Stimulated activated CD4-positive, alpha-beta T cell treated with anti-CD3 and anti-CD28 coated beads, Interleukin-12 subunit alpha, Interleukin-12 subunit beta, amount 100 ng/mL, for 4 hours (primary cell): ENCODE results near the gene TMSB4X.
"Not testable (repeated sequence)": the region's sequence is repeated elsewhere in the genome, so short reads cannot be mapped to it uniquely, and the experiment has no call there.

Experiments used
- DNase-seq: peaks from one replicate; pipeline ENCODE4 v3.0.0-alpha.2; 2020

The TMSB4X gene

DNA sequence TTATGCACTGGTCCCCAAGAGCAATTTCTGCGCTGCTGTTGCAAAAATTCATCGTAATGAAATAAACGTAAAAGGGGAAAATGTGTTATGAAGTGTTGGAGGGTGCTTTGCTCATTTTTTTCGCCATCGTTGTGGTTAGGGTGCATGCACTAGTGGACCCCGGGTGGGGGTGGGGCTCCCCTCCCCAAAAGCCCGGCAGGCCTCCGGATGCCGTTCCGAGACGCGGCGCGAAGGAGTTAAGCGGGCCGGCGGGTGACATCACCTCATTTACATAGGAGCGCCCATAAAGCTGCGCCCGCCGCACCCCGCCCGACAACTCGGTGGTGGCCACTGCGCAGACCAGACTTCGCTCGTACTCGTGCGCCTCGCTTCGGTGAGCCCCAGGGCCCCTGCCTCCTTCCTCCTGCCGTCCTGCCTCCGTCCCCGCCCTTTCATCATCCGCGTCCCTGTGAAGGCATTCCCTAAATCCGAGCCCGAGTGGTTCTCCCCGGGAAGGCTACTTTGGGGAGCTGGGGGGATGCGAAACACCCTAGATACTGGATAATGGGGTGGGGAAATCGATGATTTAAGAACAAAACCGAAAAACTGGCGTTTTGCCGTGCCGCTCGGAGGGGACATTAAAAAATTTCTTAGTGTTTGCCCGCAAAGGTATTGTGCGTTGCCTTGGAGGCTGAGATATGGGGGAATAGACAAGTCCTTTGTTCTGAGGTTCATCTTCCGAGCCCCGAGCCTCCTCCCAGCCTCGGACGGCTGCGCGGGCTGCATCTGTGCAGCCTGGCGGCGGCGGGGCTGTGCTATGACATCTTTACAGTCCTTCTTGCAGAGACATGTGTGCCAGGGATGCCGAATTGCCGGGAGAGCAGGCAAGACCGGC, at the start of gene TMSB4X:
Gene TMSB4X (plus strand): TSS at position 315 of the 874 bp plus-strand sequence.
- DNase-seq, result peak; percentile 79

DNA sequence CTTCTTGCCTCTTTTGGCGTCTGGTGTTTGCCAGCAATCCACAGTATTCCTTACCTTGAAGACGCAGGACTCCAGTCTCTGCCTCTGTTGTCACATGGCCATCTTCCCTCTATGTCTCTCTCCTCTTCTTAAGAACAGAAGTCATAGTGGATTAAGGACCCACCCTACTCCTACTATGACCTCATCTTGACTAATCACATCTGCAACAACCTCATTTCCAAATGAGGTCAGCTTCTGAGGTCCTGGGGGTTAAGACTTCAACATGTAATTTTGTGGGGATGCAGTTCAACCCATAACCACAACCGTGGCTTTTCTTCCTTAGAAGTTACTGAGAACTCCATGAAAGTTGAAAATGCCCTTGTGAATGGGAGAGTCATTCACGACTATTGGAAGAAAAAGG, 45.2 kb upstream of the TMSB4X start:
- no peak for DNase-seq

DNA sequence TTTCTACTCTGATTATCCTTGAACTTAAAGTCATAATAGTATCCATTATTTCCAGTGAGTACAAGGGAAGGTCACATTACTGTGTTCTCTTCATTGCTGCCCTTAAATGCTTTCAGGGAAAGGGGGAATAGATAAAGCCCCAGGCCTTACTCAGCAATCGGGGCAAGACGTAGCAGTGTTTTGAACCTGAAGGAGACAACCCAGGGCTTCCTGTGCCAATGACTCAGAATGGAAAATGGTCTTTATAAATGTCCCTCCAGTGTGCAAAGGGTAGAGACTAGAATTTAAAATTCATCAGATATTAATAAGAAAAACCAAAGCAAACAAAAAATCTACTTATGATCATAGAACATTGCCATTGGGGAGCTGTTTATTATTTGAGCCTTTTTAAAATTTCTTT, 44.8 kb upstream of the TMSB4X start:
- DNase-seq, result no peak

DNA sequence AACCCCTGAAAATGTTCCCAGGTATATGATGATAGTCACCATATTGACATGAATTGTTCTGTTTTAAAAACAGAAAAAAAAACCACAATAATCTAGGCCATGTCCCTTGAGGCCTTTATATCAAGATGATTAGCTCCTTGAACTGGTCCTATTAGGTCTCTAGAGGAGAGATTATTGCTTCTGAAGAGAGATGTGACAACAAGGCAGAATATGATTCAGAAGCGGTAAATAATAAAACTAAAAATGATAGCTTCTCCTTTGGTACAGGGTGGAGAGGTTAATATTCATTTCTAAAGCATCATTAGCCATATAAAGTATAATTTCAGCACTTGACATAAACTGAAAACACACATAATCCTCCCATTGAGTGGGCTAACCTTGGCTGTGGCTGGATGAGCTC, 42.7 kb upstream of the TMSB4X start:
- no peak for DNase-seq

DNA sequence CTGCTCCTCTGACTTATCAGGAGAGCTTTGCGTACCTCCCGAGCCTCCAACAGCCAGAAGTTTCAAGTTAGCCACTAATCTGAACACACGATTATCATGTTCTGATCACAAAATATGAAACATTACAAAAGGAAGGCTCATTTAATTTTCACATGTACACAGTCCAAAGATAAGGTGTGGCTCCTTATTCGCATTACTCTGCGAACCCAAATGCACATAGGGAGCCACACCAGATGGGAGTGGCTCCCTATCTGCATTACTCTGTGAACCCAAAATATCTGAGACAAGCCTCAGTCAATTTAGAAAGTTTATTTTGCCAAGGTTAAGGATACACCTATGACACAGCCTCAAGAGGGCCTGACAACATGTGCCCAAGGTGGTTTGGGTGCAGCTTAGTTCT, 40.1 kb upstream of the TMSB4X start:
- no peak for DNase-seq

DNA sequence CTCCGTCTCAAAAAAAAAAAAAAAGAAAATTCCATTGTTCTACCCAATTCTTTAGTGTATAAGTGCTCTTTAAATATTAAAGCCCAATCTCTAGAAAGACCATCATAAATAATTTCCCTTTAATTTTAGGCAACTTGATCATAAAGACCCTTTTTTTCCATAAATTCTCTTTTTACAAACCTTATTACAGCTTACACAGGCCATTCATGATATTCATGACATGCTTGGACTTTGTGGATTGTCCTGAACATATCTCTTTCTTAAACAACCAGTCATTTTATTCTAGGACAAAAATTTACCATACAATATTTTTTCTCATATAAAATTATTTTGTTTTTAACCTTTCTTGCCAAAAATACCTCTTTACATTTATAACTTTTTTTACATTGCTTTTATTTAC, 38.0 kb upstream of the TMSB4X start:
- no peak for DNase-seq

DNA sequence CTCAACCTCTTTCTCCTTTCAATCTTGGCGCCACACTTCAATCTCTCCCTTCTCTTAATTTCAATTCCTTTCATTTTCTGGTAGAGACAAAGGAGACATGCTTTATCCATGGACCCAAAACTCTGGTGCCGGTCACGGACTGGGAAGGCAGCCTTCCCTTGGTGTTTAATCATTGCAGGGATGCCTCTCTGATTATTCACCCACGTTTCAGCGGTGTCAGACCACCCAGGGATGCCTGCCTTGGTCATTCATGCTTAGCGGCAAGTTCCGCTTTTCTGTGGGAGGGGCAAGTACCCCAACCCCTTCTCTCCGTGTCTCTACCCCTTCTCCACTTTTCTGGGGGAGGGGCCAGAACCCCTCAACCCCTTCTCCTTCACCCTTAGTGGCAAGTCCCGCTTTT, 34.4 kb upstream of the TMSB4X start:
- not testable (repeated sequence) for DNase-seq

DNA sequence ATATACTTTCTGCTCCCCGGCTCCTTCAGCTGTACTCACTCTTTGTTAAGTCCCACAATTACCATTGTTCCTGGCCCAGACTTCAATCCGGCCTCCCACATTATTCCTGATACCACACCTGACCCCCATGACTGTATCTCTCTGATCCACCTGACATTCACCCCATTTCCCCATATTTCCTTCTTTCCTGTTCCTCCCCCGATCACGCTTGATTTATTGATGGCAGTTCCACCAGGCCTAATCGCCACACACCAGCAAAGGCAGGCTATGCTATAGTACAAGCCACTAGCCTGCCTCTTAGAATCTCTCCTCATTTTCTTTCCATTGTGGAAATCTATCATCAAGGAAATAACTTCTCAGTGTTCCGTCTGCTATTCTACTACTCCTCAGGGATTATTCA, 31.3 kb upstream of the TMSB4X start:
- not testable (repeated sequence) for DNase-seq

DNA sequence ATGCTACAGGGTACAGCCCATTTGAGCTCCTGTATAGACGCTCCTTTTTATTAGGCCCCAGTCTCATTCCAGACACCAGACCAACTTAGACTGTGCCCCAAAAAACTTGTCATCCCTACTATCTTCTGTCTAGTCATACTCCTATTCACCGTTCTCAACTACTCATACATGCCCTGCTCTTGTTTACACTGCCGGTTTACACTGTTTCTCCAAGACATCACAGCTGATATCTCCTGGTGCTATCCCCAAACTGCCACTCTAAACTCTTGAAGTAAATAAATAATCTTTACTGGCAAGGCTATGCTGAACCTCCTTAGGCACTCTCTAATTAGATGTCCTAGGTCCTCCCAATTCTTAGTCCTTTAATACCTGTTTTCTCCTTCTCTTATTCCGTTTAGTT, 30.5 kb upstream of the TMSB4X start:
- DNase-seq, result not testable (repeated sequence)

DNA sequence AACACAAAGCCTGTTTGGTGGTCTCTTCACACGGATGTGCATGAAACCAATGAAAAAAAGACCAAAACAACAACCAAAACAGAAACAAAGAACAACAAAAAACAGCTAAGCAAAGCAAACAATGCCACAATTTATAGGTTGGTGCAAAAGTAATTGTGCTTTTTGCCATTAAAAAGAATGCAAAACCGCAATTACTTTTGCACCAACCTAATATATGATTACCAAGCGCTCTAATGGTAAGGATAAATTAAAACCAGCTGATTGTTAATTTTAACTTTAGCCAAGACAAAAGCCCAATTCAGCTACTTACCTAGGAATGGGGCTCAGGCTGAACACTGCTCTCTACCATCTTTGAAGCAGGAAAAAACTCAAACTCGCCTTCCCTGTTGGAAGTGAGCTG, 29.4 kb upstream of the TMSB4X start:
- no peak for DNase-seq

DNA sequence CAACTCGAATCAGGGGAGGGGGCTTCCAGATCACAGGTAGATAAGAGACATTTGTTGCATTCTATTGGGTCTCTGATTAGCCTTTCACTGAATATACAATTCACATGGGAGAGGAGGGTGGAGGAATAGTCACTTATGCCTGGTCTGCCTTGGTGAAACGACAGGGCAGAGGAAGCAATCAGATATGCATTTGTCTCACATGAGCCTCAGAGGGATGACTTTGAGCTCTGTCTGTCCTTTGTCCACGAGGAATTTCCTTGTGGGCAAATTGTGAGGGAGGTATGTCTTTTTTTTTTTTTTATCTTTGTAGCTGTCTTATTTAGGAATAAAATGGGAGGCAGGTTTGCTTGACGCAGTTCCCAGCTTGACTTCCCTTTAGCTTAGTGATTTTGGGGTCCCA, 28.5 kb upstream of the TMSB4X start:
- no peak for DNase-seq

DNA sequence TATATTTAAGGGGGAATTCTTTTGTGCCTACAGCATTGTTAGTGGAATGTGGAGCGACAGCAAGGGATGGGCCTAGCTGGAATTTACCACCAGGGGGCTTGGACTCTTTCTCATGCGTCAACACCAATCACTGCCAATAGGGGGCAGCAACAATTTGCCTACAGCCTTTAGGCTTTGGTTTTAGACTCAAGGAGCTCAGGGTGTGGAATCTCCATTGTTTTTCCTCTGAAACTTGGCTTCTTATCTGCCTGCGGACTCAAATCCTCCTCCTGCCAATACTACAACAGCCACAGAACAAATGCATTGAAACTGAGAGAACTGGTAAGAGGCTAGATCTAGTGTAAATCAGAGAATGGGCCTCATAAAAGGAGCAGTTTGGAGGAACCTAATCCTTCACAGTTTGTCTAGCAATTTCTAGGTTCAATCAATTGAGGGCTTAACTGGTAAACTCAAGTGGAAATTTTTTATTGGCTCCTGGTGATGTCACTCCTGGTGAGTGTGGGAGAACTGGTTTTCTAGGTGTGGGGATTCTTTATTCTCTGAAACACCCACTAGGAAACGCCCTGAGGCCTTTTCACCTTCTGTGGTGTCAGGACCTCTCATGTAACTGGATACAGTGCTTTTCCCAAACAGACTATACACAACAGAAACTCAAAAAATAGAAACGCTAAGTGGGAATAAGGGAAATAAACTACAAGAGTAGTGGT, 27.9 kb upstream of the TMSB4X start:
- DNase-seq, result peak; percentile 62

DNA sequence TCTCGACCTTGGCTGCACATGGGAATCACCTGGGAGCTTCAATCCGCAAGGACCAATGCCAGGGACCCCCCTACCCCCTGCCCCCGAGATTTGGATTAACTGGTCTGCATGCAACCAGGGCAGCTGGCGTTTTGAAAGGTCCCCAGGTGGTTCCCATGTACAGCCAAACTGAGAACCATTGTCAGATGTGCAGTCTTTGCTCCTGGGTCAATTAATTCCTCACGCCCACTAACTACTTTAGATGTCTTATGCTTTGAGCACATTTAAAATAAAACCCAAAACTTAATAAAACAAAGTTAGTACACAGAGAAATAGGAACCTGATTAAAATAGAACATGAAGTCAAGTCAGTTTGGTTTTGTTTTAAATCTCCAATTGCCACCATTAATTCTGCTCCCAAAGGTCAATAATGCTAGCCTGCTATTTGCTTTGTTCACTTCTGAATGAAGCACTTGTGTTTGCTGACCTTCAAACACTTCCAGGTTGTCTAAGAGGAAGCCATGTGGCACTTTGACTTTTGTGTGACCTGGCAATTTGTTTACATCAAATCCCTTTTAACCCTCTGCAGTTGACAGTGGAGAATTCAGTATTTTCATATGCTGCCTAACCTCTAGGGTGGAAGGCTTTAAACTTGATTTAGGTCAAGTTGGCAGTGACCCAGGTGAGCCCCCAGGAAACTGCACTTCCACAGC, 27.2 kb upstream of the TMSB4X start:
- no peak for DNase-seq

DNA sequence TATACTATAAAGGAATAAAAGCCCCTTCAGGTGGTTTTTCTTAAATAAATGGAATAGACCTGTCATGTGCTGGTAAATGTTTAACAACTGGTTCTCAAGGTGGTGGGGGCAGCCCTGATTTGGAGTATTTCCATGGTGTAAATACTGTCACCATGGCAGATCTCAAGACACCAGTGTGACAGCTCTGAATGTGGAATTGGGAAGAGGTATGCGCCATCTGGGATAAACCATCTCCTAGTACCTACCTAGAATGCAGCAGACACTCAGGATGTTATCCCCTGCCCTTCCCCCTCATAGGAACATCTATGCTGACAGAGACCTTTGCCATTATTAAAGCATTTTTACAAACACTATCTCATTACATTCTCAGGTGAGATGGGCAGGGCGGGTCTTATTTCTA, 26.4 kb upstream of the TMSB4X start:
- no peak for DNase-seq

DNA sequence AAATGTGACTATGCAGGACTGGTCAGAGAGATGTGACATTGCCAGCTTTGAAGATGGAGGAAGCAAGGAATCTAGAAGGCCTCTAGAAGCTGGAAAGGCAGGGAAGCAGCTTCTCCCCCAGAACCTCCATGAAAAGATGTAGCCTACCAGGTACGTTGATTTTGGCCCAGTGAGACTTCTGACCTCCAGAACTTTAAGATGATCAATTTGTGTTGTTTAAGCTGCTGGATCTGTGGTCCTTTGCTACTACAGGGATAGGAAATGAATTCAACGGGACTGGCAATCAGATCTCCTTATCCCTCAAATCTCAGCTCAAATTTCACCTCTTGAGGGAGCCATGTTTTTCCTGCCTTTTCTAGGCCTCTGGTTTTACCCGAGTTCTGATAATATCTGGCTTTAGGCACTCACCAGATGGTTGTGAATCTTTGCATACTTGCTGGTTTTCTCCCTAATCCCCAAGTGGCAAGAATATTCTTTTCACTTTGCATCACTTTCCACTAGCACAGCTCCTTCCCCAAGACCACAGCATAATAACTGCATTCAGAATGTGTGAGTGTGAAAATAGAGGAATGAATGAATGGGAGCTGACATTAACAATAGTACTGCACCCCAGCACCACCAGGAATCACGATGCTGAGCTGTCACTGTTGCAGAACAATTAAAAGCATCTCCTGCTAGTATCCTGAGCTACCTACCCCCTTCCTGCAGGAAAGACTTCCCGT, 25.5 kb upstream of the TMSB4X start:
- DNase-seq, result no peak

DNA sequence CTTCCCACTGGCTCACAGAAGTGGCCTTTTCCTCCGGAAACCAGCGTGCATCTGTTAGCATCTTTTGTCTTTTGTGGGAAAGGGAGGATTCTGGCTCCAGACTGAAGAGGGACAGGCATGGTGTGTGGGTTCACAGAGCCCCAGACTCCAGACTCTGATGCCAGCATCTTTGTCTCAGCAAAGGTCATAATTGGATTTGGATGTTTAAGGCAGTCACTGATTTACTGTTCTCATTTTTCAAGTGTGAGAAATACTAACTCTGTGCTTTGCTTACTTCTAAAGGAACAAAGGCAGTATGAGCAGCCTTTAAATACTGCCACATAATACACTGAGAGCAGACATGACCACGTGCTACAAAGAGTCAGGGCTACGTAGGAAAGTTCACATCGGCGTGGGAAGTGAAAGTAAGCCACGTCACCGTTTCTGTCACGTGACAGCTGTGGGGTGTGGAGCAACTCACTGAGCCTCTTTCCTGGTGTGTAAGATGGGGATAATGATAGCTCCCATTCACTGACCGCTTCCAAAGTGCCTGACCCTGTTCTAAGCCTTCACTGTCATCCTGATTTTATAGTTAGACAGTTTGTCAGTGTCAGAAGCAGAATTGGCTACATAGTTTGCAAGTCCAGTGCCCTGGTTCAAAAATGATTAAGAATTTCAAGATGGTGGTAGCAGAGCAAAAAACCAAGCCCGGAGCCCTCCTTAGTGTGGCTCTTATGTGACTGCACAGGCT, 24.8 kb upstream of the TMSB4X start:
- DNase-seq, result peak; percentile 71

DNA sequence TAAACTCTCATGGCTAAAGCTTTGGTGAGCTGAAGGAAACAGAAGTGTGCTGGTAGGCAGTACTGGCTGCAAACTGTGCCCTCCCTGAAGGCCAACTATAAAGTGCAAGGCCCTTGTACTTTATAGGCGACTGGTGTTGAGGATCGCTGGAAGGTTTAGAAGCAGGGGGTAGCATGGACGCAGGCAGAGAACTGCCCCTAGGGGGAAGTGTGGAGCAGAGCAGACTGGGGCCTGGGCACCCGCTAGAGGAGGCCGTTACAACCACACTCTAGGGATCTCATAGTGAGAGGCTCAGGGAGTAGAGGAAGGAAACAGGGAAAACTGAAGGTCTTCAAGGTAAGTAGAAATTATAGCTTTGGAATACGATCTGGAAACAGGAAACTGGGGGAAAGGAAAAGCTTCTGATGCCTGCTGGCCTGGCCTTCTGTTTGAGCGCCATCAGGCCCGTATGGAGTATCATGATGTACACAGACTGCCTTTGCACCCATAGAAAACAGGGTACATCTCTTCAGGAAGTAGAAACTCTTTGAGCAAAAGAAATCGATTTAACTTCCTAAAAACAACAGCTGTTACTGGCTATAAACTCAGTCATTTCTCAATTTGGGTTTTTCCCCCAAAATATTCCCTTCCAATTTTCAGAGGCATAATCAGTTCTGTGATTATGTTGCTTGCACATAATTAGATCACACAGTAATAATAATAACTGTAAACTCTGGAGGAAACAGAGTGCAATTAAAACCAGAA, 23.9 kb upstream of the TMSB4X start:
- no peak for DNase-seq

DNA sequence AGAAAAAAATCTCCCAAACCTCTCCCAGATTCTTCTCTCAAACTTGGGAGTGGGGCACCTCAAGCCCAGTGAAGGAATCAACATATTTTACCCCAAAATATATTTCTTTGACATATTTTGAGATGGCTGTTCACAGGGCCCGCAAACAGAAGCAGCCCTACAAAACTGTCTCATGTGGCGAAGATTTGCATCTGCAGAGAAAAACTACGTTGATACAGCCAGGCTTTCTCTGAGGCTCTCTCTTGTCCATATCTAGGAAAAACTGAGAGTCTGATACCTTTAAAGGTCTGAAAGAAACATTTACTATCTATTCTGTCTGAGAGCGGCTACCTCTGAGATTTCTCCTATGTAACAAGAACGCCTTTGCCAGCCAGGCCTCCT, 23.3 kb upstream of the TMSB4X start:
- no peak for DNase-seq

DNA sequence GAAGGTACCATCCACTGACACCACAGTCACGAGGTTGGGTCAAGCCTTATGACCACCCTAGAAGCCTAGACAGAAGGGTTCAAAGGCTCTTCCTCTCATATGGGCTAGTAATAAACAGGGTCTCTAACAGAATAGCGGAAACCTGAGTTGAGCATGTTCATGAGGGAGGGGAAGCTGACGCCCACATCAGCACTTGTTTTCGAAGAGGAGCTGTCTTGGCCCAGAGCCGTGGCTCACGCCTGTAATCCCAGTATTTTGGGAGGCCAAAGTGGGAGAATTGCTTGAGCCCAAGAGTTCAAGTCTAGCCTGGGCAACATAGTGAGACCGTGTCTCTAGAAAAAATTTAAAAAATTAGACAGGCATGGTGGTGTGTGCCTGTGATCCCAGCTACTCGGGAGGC, 21.5 kb upstream of the TMSB4X start:
- no peak for DNase-seq

DNA sequence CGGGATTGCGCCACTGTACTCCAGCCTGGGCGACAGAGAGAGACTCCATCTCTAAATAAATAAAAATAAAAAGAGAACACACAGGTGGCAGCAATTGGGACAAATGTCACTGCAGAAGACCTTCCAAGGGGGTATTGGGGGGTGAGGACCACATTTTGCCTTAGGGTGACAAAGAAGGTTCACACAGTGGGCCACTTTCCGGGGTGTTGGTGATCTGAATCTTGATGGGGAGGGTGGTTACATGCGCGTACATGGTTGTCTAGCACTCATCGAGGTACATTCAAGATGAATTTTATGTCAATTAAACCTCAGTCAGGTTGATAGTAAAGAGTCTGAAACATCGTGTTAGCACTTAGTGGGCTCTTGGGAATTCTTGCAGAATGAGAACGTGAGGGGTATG, 20.5 kb upstream of the TMSB4X start:
- DNase-seq, result no peak

DNA sequence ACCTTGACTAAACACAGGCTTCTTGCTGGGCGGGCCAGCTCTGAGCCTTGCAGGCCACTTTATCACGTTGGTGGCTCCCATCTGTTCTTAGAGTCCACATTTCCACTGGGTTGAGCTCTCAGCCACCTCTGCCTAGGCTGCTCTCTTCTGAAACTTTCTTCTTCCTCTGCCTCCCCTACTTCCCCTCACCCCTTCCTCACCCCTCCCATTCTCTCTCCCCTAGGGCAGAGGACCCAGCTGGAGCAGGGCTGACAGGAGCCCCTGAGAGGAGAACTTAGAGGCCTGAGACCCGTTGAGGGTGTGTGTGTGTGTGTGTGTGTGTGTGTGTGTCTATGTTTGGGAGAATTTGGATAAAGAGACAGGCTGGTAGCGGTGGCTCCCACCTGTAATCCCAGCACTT, 19.9 kb upstream of the TMSB4X start:
- DNase-seq, result no peak
